NOMO-1 treated with dmso at 0.1 percent for 144 hours (cell line): ENCODE data around the gene SCAMP1.
A peak's percentile ranks its signal among the peaks of the same experiment; 100 is the strongest.
"Not testable (repeated sequence)": the region's sequence is repeated elsewhere in the genome, so short reads cannot be mapped to it uniquely, and the experiment has no call there.

Source experiments
- DNase-seq: peaks from one replicate; lab custom pipeline; 2025; ENCODE audit not compliant: unreplicated experiment; lab: John Stamatoyannopoulos, UW

Gene SCAMP1

DNA sequence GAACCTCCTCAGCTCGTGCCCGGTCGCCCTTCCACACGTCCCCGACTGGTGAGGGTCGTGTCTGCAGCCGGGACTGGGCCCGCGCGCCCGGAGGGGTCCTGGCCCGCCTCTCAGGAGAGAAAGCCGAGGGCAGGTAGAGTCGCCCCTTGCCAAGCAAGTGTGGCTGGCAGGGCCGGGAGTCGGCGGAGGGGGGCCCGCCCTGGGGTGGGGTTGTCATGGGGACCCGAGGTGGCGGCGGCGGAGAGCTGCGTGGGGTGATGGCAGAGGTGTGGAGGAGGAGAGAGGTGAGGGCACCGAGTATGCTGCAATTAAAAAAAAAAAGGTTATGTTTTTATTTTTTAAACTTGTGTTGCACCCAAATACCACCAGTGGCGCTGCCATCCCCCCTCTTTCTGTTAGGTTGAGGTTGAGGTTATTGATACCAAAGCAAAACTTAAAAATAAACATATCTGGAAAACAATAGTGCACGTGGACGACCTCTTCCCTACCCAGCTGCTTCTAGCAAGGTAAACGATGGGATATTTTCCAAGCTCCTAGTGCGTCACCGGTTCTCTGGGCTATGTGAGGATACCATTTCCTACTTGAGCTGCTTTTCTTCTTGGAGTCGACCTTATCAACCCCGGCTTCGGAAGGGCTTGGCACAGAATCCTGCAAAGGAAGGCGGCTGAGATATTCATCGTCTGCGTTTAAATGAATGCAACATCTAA is 660 bp downstream of the SCAMP1 start:
- no peak for DNase-seq

DNA sequence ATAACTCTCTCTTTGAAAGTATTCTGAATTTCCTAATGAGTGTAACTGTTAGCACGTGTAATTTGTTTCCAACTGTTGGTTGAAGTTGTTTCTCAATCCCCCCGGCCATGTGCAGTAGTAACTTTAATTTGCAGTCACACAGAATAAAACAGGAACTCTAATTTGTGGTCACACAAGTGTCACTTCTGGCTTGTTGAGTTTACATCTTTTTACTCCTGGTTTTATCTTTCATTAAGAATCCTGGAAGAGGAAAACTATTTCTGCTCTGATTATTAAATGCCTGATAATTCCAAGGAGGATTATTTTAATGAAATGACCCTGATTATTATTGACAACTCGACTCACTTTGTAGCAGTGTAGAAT is 1.2 kb downstream of the SCAMP1 start:
- peak; percentile 66 for DNase-seq

- DNase-seq = no peak
These were observed 1.8 kb downstream of the SCAMP1 start for GRCh38 chr5:78362220-78362619.

DNA sequence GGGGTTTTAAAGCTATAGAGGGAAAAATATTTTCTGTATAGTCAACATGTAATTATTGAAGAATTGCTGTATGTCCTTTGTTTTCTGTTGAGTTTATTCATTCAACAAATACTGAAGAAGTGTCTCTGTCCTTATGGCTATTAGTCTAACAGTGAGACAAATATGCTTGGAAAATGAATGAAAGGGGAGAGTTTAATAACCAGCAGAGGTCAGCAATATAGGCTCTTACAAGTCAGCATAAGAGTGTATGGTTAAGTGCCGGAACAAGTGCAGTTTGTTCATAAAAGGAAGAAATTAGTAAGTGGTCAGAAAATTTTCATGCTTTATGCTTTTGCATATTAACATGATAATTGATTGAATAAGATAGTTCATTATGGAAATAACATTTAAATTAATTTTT is 3.6 kb downstream of the SCAMP1 start:
- DNase-seq = no peak

- DNase-seq = no peak
These were observed 7.0 kb downstream of the SCAMP1 start for GRCh38 chr5:78367318-78367991.

DNA sequence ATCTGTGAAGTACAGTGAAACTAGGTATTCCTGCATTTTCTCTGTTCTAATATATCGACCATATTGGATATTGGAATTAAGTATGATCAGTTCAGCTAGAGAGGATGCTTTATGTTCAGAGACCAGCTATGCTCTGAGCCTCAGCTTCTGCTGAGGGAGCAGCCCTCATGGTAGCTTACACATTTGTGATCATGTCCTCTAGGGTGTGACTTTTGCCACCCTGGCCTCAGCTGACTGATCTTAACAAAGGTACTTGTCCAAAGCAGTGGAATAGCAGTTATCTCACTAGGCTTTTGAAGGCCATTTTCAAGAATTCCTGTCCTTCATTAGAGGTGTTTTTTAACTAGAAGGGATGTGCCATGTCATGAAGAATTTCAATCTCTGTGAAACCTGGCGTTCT is 9.3 kb downstream of the SCAMP1 start:
- DNase-seq = no peak

DNA sequence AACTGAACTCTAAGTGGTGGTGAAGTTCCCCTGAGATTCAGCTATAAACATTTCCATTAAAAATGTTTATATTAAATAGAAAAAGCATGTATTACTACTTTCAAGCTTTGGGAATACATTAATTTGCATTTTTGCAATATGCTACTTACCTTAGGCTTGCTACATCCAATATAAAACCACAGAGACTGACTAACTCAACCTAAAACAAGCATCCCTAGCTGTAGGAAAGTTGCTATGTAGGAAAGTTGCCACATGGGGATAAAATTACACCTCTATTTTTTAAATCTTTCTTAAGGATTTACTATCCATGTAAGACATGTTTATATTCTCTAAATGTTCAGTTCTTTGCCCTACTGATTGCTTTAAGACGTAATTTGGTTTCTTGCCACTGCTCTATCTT is 12.8 kb downstream of the SCAMP1 start:
- no peak for DNase-seq

- DNase-seq = no peak
These were observed 15.9 kb downstream of the SCAMP1 start for GRCh38 chr5:78376315-78376714.

DNA sequence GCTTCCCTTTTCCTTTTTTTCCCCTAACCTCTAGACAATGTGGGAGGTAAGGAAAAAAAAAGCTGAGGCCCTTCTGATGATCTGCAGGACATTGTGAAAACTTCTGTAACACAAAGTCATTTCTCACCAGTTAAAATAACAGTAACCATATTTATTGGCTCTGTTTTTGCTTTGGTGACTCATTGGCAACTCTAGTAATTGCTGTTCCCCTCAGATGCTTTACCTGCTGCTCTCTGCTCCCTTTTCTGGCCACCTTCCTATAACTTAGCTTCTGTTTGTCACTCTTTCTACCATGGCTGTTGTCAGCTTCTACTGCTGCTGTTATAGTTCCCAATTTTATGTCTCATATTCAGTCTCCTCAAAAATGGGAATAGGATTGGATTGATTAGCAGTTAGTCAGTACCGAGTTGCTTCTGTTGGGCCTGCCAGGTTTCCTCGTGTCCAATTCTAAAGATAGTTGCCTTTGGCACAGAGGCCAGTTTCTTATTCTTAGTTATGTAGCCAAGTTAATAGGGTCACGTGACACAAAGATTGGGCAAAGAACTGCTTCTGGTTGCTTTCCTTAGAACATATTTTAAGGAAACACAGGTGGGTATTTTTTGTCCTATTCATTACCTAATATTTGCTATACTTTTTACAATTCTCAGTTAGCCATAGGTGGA is 16.8 kb downstream of the SCAMP1 start:
- DNase-seq = no peak

- no peak for DNase-seq
These were observed 17.3 kb downstream of the SCAMP1 start for GRCh38 chr5:78377718-78378105.

GRCh38 chr5:78387468-78388153 is 27.2 kb downstream of the SCAMP1 start:
- no peak for DNase-seq

- not testable (repeated sequence) for DNase-seq
These were observed 30.9 kb downstream of the SCAMP1 start for GRCh38 chr5:78391357-78391756.

GRCh38 chr5:78397831-78398230 is 37.4 kb downstream of the SCAMP1 start:
- no peak for DNase-seq

GRCh38 chr5:78399116-78399515 is 38.7 kb downstream of the SCAMP1 start:
- DNase-seq = no peak

- no peak for DNase-seq
These were observed 44.4 kb downstream of the SCAMP1 start for GRCh38 chr5:78404682-78405293.

DNA sequence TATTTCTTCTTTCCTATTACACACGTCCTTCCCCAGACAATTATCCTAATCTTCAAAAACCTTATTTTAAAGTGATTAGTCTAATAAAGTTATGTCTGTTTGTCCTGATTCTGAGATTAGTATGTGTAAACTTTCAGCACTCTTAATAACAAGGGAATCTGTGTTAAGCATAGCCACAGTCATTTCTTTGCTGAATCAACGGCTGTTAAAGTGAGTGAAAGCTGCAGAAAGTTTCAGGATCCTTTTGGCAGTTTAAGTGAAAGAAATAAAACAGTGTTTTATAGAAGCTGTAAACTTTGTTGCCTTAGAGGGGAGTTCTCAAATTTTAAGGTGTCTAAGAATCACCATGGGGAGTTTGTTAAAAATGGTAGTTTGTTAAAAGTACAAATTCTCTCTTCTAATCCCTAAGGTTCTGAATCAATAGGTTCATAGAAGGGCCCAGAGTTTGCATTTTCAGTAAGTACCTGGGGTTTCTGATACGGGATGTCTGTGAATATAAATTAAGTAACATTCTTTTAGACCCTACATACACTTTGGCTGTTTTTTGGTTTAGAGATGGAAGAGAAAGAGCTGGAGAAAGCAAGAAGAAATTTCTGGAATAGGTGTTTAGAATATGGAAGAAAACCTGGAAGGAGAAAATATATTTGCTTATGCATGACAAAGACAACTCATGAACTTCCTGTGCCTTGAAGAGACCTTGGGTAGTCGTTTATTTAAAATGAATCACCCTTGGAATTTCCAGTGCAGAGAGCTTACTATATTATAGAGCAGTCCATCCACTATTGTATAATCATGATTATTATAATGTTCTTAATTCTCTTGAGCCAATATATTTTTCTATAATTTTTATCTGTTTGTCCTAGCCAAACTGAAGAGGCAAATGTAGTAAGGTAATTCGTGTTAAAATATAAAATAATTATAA is 45.7 kb downstream of the SCAMP1 start:
- no peak for DNase-seq

DNA sequence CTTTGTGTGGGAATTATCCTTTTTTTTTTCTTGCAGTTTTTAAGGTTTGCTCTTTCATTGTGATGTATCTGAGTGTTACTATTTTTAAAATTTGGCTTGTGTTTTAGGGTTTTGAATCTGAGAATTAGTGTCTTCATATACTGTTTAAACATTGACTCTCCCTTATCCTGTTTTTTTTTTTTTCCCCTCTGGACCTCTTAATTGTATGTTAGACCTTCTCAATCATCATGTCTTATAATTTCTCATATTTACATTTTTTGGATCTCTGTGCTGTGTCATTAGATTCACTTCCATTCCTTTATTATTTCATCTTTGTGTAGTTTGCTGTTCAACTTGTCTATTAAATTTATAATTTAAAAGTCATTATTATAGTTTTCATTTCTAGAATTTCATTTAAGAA is 47.0 kb downstream of the SCAMP1 start:
- no peak for DNase-seq

DNA sequence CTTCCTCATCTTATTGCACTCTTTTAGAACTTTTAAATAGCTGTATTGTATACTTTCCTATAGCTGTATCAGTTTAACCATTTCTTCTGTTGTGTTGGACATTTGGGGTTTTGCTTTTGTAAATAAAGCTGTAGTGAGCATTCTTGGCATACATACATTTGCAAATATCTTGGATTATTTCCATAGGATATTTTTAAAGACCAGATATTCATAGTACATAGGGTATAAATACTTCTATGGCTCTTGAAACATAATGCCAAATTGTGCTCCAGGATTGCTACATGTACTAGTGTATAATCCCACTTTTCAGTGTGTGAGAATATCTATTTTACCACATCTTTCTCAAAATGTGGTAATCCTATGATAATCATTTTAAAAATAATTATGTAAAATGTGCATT is 51.2 kb downstream of the SCAMP1 start:
- DNase-seq = no peak

DNA sequence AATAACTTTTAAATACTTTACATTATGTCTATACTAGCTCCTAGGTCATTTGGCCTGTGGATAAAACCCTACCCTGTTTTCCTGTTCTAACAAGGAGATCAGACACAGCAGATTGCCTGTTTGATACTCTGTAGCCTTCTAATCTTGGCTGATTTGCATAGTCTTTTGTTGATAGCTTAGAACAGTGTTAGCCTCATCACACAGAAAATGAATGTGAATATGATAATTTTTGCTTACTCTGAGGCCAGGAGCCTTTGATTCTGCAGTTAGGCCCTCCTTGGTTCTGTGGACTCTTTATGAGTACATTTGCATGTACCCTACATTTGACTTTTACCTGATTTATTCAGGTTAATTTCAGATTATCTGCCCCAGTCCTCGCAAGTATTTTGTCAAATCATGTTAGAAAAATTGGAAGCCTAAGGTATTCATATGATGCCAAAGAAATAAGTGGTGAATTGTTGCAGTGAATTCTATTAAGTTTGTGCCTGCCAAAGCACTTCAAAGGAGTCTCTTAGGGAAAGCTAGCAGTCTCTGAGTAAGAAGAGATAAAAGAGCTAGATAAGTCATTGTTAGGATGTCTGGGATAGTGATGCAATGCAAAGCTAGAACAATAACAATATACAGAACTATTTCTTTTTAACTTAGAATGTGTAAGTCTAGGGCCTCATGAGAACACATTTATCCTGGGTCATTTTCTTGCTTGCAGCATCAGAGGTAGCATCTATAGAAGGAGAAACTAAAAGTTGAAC is 56.4 kb downstream of the SCAMP1 start:
- no peak for DNase-seq

GRCh38 chr5:78419396-78419795 is 59.0 kb downstream of the SCAMP1 start:
- no peak for DNase-seq
